ENCODE measurements around the gene TNFAIP8L1. TPM values are rescaled to one million over a fixed set of nuclear protein-coding genes. Genes with fewer than 3 reads are reported as not detected.

The TNFAIP8L1 gene
- total and polyA plus RNA-seq, 2 experiments from 2014 or later = 13.6 to 14.3 TPM

GRCh38 chr19:4682417-4683200 lies 43.3 kb downstream of the TNFAIP8L1 start:
- no peak for DNase-seq (ENCODE audit: low spot score)
- Histone ChIP-seq H3K9me2 (replicated peaks; ENCODE audit: insufficient read depth) (no peaks in the 10 kb centered on the region), H3K9me3 (ENCODE audit: low read depth) (no peaks in the 10 kb centered on the region), H3K27me3 (no peaks in the 10 kb centered on the region), H3K4me1 (ENCODE audit: insufficient read depth) (no peaks in the 10 kb centered on the region), H3K4me3 (no peak overlapping the region), H2AFZ (no peak overlapping the region), H3K36me3 (replicated peaks; ENCODE audit: insufficient read depth, low read depth) (no peaks in the 10 kb centered on the region), H3K27ac (no peak overlapping the region), H4K20me1 (ENCODE audit: insufficient read depth, poor library complexity, severe bottlenecking) (no peaks in the 10 kb centered on the region), H3K4me2 (no peak overlapping the region), H3K79me2 (no peaks in the 10 kb centered on the region)
- 97% methylated on average over 29 of the region's 45 CpGs for WGBS (ENCODE audit: low lambda C conversion rate, missing lambda C conversion rate)
- TF ChIP-seq EZH2 (IDR thresholded peaks at IDR 0.05; ENCODE audit: borderline replicate concordance) (no peak), CTCF (IDR thresholded peaks at IDR 0.05; ENCODE audit: poor library complexity) (no peak), EZH2phosphoT487 (IDR thresholded peaks at IDR 0.05; ENCODE audit: low read depth, severe bottlenecking, unreplicated experiment) (no peak)

- H3K27ac ChIP-seq = no peak overlapping the region
- TF ChIP-seq EZH2 (IDR thresholded peaks at IDR 0.05; ENCODE audit: borderline replicate concordance) (no peak), EZH2phosphoT487 (IDR thresholded peaks at IDR 0.05; ENCODE audit: low read depth, severe bottlenecking, unreplicated experiment) (no peak), CTCF (IDR thresholded peaks at IDR 0.05; ENCODE audit: poor library complexity) (no peak)
- no peak overlapping the region for H3K4me2 ChIP-seq
- H3K4me3 ChIP-seq = no peak overlapping the region
- no peaks in the 10 kb centered on the region for H3K27me3 ChIP-seq
- no peaks in the 10 kb centered on the region for H3K9me2 ChIP-seq (replicated peaks; ENCODE audit: insufficient read depth)
- H2AFZ ChIP-seq = no peak overlapping the region
- no peaks in the 10 kb centered on the region for H4K20me1 ChIP-seq (ENCODE audit: insufficient read depth, poor library complexity, severe bottlenecking)
- no peak for DNase-seq (ENCODE audit: low spot score)
- H3K36me3 ChIP-seq (replicated peaks; ENCODE audit: insufficient read depth, low read depth) = no peaks in the 10 kb centered on the region
- H3K4me1 ChIP-seq (ENCODE audit: insufficient read depth) = no peaks in the 10 kb centered on the region
- no peaks in the 10 kb centered on the region for H3K9me3 ChIP-seq (ENCODE audit: low read depth)
- H3K79me2 ChIP-seq = no peaks in the 10 kb centered on the region
- 95% methylated on average over 26 of the region's 28 CpGs for WGBS (ENCODE audit: low lambda C conversion rate, missing lambda C conversion rate)
Measured at GRCh38 chr19:4684312-4685095, 45.2 kb downstream of the TNFAIP8L1 start.

- 98% methylated on average over 10 of the region's 10 CpGs for WGBS (ENCODE audit: low lambda C conversion rate, missing lambda C conversion rate)
- no peaks in the 10 kb centered on the region for H3K27me3 ChIP-seq
- no peak for DNase-seq (ENCODE audit: low spot score)
- no peaks in the 10 kb centered on the region for H3K4me1 ChIP-seq (ENCODE audit: insufficient read depth)
- no peaks in the 10 kb centered on the region for H3K9me3 ChIP-seq (ENCODE audit: low read depth)
- H3K36me3 ChIP-seq (replicated peaks; ENCODE audit: insufficient read depth, low read depth) = no peaks in the 10 kb centered on the region
- no peak overlapping the region for H2AFZ ChIP-seq
- H3K4me3 ChIP-seq = no peak overlapping the region
- TF ChIP-seq EZH2 (IDR thresholded peaks at IDR 0.05; ENCODE audit: borderline replicate concordance) (no peak), EZH2phosphoT487 (IDR thresholded peaks at IDR 0.05; ENCODE audit: low read depth, severe bottlenecking, unreplicated experiment) (no peak), CTCF (IDR thresholded peaks at IDR 0.05; ENCODE audit: poor library complexity) (no peak)
- H3K27ac ChIP-seq = no peak overlapping the region
- no peaks in the 10 kb centered on the region for H3K9me2 ChIP-seq (replicated peaks; ENCODE audit: insufficient read depth)
- H4K20me1 ChIP-seq (ENCODE audit: insufficient read depth, poor library complexity, severe bottlenecking) = no peaks in the 10 kb centered on the region
- H3K79me2 ChIP-seq = no peaks in the 10 kb centered on the region
- no peak overlapping the region for H3K4me2 ChIP-seq
Measured at GRCh38 chr19:4686700-4687099, 47.4 kb downstream of the TNFAIP8L1 start.

Data from hepatocyte (in vitro differentiated cells).